Measurements from ENCODE around the gene TRIM33. TPM values are rescaled to one million over a fixed set of nuclear protein-coding genes. Genes with fewer than 3 reads are reported as not detected.

Gene TRIM33
- total RNA-seq, 1 donor from 2014 or later: 29.1 TPM

- no peaks in the 10 kb centered on the region for H3K36me3 ChIP-seq (ENCODE audit: control insufficient read depth, insufficient read depth, low read length)
- H3K27me3 ChIP-seq (ENCODE audit: control insufficient read depth, insufficient read depth, low read length): no peaks in the 10 kb centered on the region
- no peak overlapping the region for H3K4me3 ChIP-seq (ENCODE audit: low read depth, low read length)
- TF ChIP-seq CTCF (IDR thresholded peaks at IDR 0.05; ENCODE audit: insufficient read depth, low read length, poor library complexity, severe bottlenecking): no peak
- DNase-seq (ENCODE audit: low read depth): no peak
Measured at GRCh38 chr1:114540821-114541220, 29.8 kb upstream of the TRIM33 start.

GRCh38 chr1:114540272-114540671, 29.3 kb upstream of the TRIM33 start:
- H3K36me3 ChIP-seq (ENCODE audit: control insufficient read depth, insufficient read depth, low read length): no peaks in the 10 kb centered on the region
- TF ChIP-seq CTCF (IDR thresholded peaks at IDR 0.05; ENCODE audit: insufficient read depth, low read length, poor library complexity, severe bottlenecking): no peak
- no peak for DNase-seq (ENCODE audit: low read depth)
- H3K27me3 ChIP-seq (ENCODE audit: control insufficient read depth, insufficient read depth, low read length): no peaks in the 10 kb centered on the region
- H3K4me3 ChIP-seq (ENCODE audit: low read depth, low read length): no peak overlapping the region

GRCh38 chr1:114536043-114536442, 25.0 kb upstream of the TRIM33 start:
- Histone ChIP-seq H3K4me3 (ENCODE audit: low read depth, low read length) (no peak overlapping the region), H3K27me3 (ENCODE audit: control insufficient read depth, insufficient read depth, low read length) (no peaks in the 10 kb centered on the region), H3K36me3 (ENCODE audit: control insufficient read depth, insufficient read depth, low read length) (no peaks in the 10 kb centered on the region)
- no peak for DNase-seq (ENCODE audit: low read depth)
- TF ChIP-seq CTCF (IDR thresholded peaks at IDR 0.05; ENCODE audit: insufficient read depth, low read length, poor library complexity, severe bottlenecking): no peak

GRCh38 chr1:114535401-114535800, 24.4 kb upstream of the TRIM33 start:
- Histone ChIP-seq H3K36me3 (ENCODE audit: control insufficient read depth, insufficient read depth, low read length) (no peaks in the 10 kb centered on the region), H3K4me3 (ENCODE audit: low read depth, low read length) (no peak overlapping the region), H3K27me3 (ENCODE audit: control insufficient read depth, insufficient read depth, low read length) (no peaks in the 10 kb centered on the region)
- DNase-seq (ENCODE audit: low read depth): no peak
- no peak for TF ChIP-seq CTCF (IDR thresholded peaks at IDR 0.05; ENCODE audit: insufficient read depth, low read length, poor library complexity, severe bottlenecking)

GRCh38 chr1:114531094-114531493, 20.1 kb upstream of the TRIM33 start:
- TF ChIP-seq CTCF (IDR thresholded peaks at IDR 0.05; ENCODE audit: insufficient read depth, low read length, poor library complexity, severe bottlenecking): no peak
- Histone ChIP-seq H3K27me3 (ENCODE audit: control insufficient read depth, insufficient read depth, low read length) (no peaks in the 10 kb centered on the region), H3K4me3 (ENCODE audit: low read depth, low read length) (no peak overlapping the region), H3K36me3 (ENCODE audit: control insufficient read depth, insufficient read depth, low read length) (no peaks in the 10 kb centered on the region)
- no peak for DNase-seq (ENCODE audit: low read depth)

- H3K4me3 ChIP-seq (ENCODE audit: low read depth, low read length): no peak overlapping the region
- no peak for DNase-seq (ENCODE audit: low read depth)
- TF ChIP-seq CTCF (IDR thresholded peaks at IDR 0.05; ENCODE audit: insufficient read depth, low read length, poor library complexity, severe bottlenecking): no peak
- no peaks in the 10 kb centered on the region for H3K27me3 ChIP-seq (ENCODE audit: control insufficient read depth, insufficient read depth, low read length)
- no peaks in the 10 kb centered on the region for H3K36me3 ChIP-seq (ENCODE audit: control insufficient read depth, insufficient read depth, low read length)
Measured at GRCh38 chr1:114530224-114530623, 19.2 kb upstream of the TRIM33 start.
